NCI-H128 (cell line): Measurements from ENCODE around the gene HOOK2.

Experiments
- DNase-seq: peaks from one replicate; lab custom pipeline; 2025; ENCODE audit not compliant: unreplicated experiment; lab: John Stamatoyannopoulos, UW

The HOOK2 gene

DNA sequence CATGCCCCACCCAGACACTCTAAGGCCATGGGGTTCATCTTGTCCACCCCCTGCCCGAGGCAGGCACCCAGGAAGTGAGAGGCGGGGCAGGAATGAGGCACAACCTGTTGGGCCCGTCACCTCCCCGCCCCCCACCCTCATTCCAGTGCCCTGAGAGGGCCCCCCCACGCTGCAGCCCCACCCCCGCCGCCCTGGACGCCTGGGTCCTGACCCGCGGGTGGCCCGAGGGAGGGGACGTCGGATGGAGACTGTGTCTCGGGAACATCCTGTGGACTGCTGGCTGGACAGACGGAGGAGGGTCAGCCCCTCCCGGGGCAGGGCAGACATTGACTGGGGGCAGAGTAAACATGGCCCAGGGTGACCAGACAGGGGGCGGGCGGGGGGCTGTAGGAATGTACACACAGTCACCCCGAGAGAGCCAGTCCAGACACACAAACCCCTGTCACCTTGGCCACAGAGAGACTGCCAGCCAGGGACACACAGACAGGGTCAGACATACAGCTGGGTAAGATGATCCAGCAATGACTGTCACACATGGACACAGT lies 8.6 kb upstream of the HOOK2 start:
- DNase-seq: no peak

DNA sequence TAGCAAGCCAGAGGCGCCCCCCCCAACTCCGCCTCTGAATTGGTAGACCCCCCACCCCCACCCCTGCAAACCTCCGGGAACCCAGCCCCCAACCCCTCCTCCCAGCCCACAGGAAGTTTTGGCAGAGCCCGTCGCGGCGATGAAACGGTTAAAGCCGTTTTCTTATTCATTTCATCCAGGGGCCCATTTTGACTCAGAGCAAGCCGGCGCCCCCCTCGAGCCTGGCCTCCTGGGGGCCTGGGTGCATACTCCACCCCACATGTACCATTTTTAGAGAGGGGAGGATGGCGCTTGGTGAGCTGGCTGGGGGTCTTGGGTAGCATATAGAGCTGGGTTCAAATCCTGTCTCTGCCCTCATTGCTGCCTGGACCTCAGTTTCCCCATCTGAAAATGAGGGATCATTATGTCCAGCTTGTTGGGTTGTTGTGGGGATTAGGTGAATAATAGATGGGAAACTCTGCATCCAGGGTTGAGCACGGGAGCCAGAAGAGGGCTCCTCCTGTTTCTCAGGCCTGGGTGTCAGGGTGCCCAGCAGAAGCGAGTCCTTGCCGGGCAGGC lies 8.0 kb upstream of the HOOK2 start:
- no peak for DNase-seq

- DNase-seq: peak; percentile 71
Observed at GRCh38 chr19:12782424-12783290, 7.3 kb upstream of the HOOK2 start.

- no peak for DNase-seq
Observed at GRCh38 chr19:12782174-12782423, 6.7 kb upstream of the HOOK2 start.

- no peak for DNase-seq
Observed at GRCh38 chr19:12779162-12779993, 4.0 kb upstream of the HOOK2 start.

GRCh38 chr19:12778905-12779161 lies 3.5 kb upstream of the HOOK2 start:
- DNase-seq: no peak

DNA sequence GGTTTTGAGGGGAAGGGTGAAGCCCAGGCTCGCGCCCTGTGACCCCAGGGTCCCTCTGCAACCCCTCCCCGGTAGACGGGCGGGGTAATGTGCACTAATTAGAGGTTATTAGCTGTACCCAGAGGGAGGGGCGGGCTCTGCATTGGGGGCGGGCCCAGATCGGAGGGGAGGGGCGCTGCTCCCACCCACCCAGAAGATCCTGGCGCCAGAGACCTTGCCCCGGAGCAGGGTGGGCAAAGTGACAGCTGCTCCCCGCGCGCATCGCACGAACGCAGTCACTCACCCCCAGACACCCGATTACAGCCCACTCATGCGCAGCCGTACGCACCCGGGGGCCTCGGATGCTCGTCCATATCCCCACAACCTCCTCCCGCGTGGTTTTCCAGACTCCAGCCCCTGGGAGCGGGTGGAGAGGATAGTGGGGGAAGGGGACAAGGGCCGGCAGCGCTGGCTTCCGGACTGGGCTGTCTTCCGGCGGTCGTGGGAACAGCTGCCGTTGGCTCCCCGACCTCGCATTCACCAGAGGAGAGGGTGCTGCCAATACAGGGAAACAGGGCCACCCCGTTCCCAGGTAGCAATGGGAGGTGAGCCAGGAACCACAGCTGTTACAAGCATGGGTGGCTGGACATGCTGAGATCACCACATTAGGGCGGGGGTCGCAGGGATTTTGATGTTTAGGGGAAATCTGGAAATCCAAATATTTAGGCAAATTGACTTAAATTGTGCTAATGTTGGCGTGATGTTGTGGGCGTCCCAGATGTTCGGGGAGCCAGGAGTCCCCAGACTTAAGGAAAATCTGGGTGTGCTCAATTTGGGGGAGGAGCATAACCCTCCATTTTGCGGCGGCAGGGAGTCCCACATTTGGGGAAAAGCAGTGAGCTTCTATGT lies 2.9 kb upstream of the HOOK2 start:
- DNase-seq: peak; percentile 50

DNA sequence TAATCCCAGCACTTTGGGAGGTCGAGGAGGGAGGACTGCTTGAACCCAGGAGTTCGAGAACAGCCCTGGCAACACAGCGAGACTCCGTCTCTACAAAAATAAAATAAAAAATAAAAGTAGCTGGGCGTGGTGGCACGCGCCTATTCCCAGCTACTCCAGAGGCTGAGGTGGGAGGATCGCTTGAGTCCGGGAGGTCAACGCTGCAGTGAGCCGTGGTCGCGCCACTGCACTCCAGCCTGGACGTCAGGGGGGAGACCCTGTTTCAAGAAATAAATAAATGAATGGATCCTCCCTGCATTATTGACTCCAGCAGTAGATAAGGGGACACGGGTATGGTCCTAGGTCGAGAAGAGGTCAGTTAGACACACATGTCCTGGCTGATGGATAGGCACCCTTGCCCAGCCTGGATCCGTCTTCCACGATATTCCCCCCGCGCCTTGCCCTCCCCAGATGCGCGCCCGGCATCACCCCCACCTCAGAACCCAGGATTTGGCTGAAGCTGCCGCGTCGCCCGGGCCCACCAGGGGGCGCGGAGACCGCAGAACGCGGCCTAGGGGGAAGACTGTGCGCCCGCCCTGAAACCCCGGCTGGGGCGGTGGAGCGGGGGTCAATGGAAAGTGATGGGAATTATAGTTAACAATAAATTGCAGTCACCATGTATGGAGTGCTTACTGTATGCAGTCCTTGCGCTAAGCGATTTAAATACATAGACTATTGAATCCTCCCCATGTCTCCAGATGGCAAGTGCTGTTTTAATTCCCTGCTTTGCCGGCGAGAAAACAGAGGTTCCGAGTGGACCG lies 2.1 kb upstream of the HOOK2 start:
- peak; percentile 51 for DNase-seq

DNA sequence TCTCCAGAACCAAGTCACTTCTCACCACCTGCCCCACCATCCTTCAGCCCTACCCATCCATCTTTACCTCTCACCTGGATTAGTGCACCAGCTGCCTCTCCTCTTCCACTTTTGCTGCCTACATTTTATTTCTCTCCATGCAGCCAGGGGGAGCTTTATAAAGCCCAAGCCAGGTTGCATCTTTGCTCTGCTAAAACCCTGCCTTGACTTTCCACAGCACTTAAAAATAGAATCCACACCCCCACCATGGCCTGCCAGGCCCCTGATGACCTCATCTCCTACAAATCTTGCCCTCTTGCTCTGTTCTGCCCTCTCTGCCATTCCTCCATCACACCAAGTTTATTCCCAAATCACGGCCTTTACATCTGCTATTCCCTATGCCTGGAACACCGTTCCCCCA lies 1.8 kb downstream of the HOOK2 start:
- no peak for DNase-seq

GRCh38 chr19:12772323-12772722 lies 3.0 kb downstream of the HOOK2 start:
- DNase-seq: no peak

- DNase-seq: no peak
Observed at GRCh38 chr19:12770922-12771321, 4.4 kb downstream of the HOOK2 start.

DNA sequence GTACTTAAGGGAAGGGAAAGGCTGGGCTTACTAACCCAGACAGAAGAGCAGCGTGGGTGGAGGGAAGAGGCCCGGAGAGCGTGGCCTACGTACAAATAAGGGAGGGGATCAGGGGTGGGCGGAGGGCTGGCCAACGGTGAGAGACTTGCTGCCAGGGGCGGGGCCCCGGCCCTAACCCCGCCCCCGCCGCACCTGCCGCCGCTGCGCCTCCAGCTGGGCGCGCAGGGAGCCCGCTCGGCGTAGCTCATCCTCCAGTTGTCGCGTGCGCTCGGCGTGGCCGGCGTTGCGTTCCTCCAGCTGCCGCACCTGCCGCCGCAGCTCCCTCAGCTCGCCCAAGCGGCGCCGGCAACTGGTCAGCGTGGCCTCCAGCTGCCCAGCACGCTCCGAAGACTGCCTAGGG lies 5.7 kb downstream of the HOOK2 start:
- no peak for DNase-seq

GRCh38 chr19:12767666-12768065 lies 7.7 kb downstream of the HOOK2 start:
- DNase-seq: no peak

- no peak for DNase-seq
Observed at GRCh38 chr19:12767150-12767549, 8.2 kb downstream of the HOOK2 start.

DNA sequence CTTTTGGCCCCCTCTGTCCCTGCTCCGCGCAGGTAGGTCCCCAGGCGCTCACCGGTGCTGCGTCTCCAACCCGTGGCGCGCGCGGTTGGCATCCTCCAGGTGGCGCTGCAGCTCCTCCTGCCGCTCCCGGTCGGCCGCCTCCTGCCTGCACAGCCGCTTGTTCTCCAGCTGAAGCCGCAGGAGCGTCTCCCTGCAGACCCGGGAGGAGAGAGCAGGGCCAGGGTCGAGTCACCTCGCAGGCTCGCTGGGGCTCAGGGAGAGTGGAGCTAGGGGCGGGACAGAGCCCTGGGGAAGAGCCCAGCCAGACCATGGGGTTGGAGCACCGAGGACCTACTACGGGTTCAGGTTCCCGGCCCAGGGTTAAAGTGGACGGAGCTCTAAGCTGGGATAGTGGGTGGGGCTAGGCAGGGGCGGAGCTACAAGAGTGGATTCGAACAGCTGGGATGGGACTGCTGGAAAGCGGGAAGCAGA lies 9.3 kb downstream of the HOOK2 start:
- peak; percentile 68 for DNase-seq

DNA sequence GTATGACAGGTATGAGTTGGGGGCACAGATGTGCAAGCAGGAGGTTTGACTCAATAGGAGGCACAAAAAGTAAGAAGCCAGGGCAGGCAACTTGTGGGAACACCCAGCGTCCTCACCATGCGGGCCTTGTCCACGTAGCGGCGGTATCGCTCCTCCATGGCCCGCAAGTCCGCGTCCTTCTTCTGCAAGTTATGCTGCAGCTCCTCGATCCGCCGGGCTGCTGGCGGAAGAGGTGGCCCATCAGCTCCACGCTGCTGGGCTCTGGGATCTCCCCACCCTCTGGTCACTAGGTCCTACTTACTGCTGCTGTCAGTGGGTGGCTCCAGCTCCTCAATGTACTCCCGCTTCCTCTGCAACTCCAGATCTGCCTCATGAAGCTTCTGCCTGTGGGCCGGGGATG lies 10.7 kb downstream of the HOOK2 start:
- no peak for DNase-seq

- no peak for DNase-seq
Observed at GRCh38 chr19:12763100-12763499, 12.3 kb downstream of the HOOK2 start.

- no peak for DNase-seq
Observed at GRCh38 chr19:12759686-12760085, 15.7 kb downstream of the HOOK2 start.

DNA sequence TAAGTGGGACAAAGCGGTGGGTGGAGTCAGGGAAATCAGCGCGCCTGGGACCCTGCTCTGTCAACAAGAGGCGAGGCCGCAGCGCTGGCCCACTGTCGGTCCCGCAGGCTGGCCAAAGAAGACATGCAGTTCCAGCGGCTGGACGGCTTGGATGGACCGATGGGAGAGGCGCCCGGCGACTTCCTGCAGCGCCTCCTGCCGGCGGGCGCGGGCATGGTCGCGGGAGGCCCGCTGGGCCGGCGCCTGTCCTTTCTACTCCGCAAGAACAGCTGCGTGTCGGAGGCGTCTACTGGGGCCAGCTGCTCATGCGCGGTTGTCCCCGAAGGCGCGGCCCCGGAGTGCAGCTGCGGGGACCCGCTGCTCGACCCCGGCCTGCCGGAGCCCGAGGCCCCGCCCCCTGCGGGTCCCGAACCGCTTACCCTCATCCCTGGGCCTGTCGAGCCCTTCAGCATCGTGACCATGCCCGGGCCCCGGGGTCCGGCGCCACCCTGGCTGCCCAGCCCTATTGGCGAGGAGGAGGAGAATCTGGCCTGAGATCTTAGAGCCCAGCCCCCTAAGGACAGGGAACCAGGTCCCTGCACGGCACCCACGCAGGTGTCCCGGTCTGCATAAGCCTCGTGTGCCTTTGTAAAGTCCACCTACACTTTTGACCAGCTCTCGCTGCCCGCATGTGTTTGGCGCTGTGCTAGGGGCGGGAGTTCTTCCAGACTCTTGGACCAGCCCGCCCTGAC lies 17.6 kb downstream of the HOOK2 start:
- DNase-seq: no peak
